Neural cell (in vitro differentiated cells): Measurements from ENCODE around the gene LDLRAD3.

Source experiments
- EP300 ChIP-seq: fragments of 450-650 bp; conservative IDR thresholded peaks from 2 replicates; pipeline ENCODE4 v1.6.1; 2014; ENCODE audit warnings: antibody characterized with exemption, mild to moderate bottlenecking, moderate library complexity; ENCODE audit not compliant: poor library complexity, severe bottlenecking
- EZH2 ChIP-seq: fragments of 200-600, 300-800 bp; shearing (Covaris generic), sonication (generic); IDR thresholded peaks from 2 replicates; pipeline ENCODE4 v1.6.1; 2014; ENCODE audit warnings: antibody characterized with exemption, low read length, borderline replicate concordance, mild to moderate bottlenecking; ENCODE audit not compliant: insufficient read depth, poor library complexity, severe bottlenecking
- MXI1 ChIP-seq: fragments of 450-650 bp; conservative IDR thresholded peaks from 2 replicates; pipeline ENCODE4 v1.6.1; 2014; ENCODE audit warnings: antibody characterized with exemption, mild to moderate bottlenecking; ENCODE audit not compliant: poor library complexity, severe bottlenecking
- POLR2AphosphoS5 ChIP-seq: IDR thresholded peaks from 2 replicates; pipeline ENCODE4 v1.6.1; 2012
- REST ChIP-seq: IDR thresholded peaks from 2 replicates; pipeline ENCODE4 v1.6.1; 2012; ENCODE audit warnings: borderline replicate concordance
- SMC3 ChIP-seq: fragments of 450-650 bp; conservative IDR thresholded peaks from 2 replicates; pipeline ENCODE4 v1.6.1; 2014; ENCODE audit warnings: antibody characterized with exemption, mild to moderate bottlenecking, moderate library complexity; ENCODE audit not compliant: poor library complexity
- TF ChIP-seq, protein P1 (sequence below): fragments of 450-650 bp; IDR thresholded peaks from 2 replicates; pipeline ENCODE4 v1.5.1; 2014; ENCODE audit warnings: antibody characterized with exemption, mild to moderate bottlenecking, moderate library complexity; ENCODE audit not compliant: poor library complexity, severe bottlenecking

DNA sequence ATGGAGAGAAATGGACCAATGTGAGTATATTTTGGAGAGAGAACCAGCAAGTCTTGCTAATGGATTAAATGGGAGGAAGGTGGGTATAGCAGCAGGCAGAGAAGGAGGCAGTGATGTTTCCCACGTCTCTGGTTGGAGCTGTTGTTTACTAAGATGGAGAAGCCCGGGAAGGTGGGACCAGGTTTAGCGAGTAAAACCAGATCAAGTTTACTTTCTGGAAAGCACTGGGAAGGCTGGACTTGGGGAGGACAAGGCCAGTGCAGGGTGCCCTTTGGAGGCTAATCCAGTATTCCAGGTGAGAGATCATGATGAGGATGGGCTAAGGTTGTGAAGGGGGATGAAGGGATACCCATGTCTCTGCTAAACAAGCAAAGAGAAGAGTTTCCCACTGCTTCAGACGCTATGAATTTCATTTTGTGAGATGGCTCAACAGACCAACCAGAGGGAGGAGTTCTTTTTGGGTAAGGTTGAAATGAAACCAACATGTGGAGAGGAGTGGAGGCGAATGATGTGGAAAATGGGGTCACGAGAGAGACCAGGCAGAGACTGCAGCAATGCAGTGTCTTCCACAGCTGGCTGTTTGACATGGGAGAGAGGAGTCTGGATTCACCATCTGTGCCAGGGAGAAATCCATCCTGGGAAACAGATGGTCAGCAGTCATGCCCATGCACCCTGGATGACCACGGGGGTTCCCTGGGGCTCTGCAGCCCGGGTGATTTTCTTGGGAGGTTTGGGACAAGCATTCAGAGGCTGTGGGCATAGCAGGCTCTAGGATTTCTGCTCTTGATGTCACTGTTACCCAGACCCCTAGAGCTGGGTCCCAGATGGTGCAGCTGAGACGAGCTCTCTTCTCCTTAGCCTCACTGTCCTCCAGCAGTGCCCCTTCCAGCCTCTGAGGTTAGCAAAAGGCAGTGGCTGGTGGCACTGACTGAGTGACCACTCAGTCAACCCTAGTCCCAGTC lies 320.4 kb downstream of the LDLRAD3 start:
- TF ChIP-seq, protein P1, sequence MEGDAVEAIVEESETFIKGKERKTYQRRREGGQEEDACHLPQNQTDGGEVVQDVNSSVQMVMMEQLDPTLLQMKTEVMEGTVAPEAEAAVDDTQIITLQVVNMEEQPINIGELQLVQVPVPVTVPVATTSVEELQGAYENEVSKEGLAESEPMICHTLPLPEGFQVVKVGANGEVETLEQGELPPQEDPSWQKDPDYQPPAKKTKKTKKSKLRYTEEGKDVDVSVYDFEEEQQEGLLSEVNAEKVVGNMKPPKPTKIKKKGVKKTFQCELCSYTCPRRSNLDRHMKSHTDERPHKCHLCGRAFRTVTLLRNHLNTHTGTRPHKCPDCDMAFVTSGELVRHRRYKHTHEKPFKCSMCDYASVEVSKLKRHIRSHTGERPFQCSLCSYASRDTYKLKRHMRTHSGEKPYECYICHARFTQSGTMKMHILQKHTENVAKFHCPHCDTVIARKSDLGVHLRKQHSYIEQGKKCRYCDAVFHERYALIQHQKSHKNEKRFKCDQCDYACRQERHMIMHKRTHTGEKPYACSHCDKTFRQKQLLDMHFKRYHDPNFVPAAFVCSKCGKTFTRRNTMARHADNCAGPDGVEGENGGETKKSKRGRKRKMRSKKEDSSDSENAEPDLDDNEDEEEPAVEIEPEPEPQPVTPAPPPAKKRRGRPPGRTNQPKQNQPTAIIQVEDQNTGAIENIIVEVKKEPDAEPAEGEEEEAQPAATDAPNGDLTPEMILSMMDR = no peak
- TF ChIP-seq POLR2AphosphoS5 (no peak), EZH2 (no peak), EP300 (no peak), SMC3 (no peak), MXI1 (no peak), REST (no peak)
